SH-SY5Y (cell line): Measurements from ENCODE around the gene TIMM50.

ENCODE experiments used
- GATA2 ChIP-seq: IDR thresholded peaks from 2 replicates; pipeline ENCODE4 v1.6.1; 2011; ENCODE audit warnings: mild to moderate bottlenecking, low read depth, low read length
- GATA3 ChIP-seq: IDR thresholded peaks from 2 replicates; pipeline ENCODE4 v1.6.1; 2011; ENCODE audit warnings: low read depth, mild to moderate bottlenecking, low read length, moderate library complexity

DNA sequence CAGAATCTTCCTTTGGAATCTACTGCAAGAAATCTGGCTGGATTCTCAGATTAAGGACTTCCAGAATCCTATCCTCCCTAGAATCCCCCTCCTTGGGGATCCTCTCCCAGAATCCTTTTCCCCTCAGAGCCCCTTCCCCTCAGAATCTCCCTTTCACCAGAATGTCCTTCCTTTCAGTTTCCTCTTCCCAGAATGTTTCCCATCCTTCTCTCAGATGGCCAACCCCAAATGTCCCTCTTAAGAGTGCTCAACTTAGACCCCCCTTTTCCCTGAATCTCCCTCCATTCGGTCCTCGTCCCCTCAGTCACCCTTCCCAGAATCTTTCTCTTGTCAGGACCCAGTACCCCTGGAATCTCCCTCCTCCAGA is 44.3 kb upstream of the TIMM50 start:
- TF ChIP-seq GATA2, result no peak
- no peak for TF ChIP-seq GATA3
